Epidermal melanocyte (primary cell): ENCODE measurements around the gene CNN2.

Experiments used
- DNase-seq: peaks from one replicate; pipeline ENCODE4 v3.0.0; 2011; ENCODE audit warnings: low spot score; ENCODE audit not compliant: insufficient read length

CNN2 gene

GRCh38 chr19:995051-995827 is 31.2 kb upstream of the CNN2 start:
- DNase-seq: no peak

DNA sequence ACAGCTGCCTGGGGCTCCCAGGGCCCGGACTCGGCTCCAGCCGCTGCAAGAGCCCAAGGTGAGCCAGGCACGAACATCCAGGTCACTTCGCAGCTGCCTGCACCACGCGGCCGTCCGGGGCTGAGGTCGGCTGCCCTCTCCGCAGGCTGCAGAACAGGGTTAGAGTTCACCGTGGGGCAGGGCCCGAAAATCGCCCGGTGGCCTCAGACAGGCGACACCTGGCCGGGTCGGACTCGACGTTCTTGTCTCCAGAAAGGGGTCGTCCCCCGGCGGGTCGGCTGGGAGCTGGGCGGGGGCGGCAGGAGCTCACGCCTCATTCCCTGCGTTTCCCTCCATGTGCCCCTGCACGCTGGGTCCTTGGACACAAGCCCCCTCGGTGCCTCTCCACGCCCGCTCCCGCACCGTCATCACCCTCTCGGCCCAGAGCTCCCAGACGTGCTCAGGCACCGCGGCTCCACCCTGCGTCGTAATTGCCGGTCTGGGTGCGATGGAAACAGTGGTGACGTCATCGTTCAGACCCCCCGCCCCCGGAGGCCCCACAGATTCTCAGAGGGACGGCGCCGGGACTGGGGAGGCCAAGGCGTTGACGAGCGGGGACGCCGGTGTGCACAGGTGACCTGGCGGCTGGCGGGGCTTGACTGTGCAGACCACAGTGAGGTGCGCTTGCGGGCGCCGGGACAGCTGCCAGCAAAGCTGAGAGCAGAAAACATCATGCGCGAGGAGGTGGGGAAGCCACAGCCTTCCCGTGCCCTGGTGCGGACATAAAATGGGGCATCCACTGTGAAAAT is 30.2 kb upstream of the CNN2 start:
- peak; percentile 67 for DNase-seq

DNA sequence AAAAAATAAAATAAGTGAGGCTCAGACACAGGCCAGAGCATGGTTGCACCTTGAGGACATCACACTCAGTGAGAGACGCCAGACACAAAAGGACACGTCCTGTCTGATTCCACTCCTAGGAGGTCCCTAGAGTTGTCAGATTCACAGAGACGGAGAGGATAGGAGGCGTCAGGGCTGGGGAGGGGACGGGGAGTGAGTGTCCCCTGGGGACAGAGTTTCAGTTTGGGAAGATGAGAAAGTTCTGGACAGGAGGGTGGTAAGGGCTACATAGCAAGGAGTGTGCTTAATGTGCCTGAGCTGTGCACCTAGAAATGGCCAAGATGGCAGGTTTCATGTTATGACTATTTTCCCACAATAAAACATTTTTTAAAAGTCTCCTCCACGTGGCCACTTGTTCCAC is 28.3 kb upstream of the CNN2 start:
- DNase-seq: no peak

GRCh38 chr19:999379-999719 is 27.1 kb upstream of the CNN2 start:
- DNase-seq: no peak

- peak; percentile 82 for DNase-seq
These were observed 26.3 kb upstream of the CNN2 start, which contains the start of gene GRIN3B for GRCh38 chr19:1000095-1000494. Gene GRIN3B, plus strand, starts transcription at chr19:1000419. Its CDS starts 19 bp downstream, at chr19:1000438.

DNA sequence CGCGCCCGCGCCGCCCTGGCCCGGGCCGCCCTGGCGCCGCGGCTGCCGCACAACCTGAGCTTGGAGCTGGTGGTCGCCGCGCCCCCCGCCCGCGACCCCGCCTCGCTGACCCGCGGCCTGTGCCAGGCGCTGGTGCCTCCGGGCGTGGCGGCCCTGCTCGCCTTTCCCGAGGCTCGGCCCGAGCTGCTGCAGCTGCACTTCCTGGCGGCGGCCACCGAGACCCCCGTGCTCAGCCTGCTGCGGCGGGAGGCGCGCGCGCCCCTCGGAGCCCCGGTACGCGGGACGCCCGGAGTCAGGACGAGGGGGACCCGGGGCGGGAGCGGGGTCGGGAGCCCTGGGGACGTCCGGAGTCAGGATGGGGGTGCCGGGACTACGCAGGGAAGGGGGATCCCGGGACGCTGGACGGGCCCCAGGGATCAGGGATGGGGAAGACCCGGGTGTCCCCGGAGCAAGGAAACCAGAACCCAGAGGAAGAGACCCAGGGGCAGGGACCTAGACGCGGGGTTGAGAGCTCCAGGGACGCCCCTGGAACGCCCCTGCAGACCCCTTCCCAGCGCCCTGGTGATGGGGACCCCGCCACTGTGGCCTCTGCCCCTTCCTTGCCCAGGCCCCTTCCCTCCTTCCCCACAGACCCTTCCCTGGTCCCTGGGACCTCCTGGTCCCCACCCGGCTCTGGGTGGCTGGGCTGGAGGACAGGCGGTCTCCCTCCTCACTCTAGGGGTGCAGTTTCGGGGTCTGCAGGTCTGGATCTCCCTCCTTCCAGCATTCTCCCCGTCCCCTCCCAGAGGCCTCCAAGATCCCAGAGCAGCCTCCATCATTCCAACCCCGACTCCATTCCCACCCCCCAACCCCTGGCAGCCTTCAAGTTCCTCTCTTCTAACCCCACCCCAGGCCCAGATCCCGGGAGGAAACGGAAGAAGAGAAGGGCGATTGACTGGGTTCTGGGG is 25.5 kb upstream of the CNN2 start:
- no peak for DNase-seq

GRCh38 chr19:1001538-1002166 is 24.8 kb upstream of the CNN2 start:
- peak; percentile 96 for DNase-seq

GRCh38 chr19:1002600-1002999 is 23.8 kb upstream of the CNN2 start:
- DNase-seq: no peak

DNA sequence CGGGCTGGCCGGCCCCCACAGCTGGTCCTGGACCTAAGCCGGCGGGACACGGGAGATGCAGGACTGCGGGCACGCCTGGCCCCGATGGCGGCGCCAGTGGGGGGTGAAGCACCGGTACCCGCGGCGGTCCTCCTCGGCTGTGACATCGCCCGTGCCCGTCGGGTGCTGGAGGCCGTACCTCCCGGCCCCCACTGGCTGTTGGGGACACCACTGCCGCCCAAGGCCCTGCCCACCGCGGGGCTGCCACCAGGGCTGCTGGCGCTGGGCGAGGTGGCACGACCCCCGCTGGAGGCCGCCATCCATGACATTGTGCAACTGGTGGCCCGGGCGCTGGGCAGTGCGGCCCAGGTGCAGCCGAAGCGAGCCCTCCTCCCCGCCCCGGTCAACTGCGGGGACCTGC is 23.1 kb upstream of the CNN2 start:
- DNase-seq: no peak

DNA sequence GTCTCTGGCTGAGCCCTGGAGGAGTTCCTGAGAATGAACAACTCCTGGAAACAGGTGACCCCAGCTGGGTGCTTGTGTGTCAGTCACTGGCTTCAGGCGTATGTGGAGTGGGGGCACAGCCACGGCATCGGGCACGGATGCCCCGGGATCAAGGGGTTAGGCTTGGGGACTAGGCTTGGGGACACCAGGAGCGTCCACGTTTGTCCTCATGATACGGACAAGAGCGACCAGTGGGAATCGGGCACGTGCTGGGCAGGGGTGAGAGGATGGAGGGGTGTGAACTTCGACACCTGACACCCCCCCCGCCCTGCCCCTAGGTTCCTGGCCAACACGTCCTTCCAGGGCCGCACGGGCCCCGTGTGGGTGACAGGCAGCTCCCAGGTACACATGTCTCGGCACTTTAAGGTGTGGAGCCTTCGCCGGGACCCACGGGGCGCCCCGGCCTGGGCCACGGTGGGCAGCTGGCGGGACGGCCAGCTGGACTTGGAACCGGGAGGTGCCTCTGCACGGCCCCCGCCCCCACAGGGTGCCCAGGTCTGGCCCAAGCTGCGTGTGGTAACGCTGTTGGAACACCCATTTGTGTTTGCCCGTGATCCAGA is 22.1 kb upstream of the CNN2 start:
- DNase-seq: no peak

DNA sequence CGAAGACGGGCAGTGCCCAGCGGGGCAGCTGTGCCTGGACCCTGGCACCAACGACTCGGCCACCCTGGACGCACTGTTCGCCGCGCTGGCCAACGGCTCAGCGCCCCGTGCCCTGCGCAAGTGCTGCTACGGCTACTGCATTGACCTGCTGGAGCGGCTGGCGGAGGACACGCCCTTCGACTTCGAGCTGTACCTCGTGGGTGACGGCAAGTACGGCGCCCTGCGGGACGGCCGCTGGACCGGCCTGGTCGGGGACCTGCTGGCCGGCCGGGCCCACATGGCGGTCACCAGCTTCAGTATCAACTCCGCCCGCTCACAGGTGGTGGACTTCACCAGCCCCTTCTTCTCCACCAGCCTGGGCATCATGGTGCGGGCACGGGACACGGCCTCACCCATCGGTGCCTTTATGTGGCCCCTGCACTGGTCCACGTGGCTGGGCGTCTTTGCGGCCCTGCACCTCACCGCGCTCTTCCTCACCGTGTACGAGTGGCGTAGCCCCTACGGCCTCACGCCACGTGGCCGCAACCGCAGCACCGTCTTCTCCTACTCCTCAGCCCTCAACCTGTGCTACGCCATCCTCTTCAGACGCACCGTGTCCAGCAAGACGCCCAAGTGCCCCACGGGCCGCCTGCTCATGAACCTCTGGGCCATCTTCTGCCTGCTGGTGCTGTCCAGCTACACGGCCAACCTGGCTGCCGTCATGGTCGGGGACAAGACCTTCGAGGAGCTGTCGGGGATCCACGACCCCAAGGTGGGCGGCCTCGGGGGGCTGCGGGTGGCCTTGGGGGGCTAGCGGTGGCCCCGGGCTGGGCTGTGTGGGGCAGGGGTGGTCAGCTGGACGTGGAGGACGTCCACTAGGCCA is 21.4 kb upstream of the CNN2 start:
- DNase-seq: no peak

GRCh38 chr19:1006711-1007398 is 19.6 kb upstream of the CNN2 start:
- DNase-seq: no peak

- DNase-seq: no peak
These were observed 18.8 kb upstream of the CNN2 start for GRCh38 chr19:1007399-1008251.

DNA sequence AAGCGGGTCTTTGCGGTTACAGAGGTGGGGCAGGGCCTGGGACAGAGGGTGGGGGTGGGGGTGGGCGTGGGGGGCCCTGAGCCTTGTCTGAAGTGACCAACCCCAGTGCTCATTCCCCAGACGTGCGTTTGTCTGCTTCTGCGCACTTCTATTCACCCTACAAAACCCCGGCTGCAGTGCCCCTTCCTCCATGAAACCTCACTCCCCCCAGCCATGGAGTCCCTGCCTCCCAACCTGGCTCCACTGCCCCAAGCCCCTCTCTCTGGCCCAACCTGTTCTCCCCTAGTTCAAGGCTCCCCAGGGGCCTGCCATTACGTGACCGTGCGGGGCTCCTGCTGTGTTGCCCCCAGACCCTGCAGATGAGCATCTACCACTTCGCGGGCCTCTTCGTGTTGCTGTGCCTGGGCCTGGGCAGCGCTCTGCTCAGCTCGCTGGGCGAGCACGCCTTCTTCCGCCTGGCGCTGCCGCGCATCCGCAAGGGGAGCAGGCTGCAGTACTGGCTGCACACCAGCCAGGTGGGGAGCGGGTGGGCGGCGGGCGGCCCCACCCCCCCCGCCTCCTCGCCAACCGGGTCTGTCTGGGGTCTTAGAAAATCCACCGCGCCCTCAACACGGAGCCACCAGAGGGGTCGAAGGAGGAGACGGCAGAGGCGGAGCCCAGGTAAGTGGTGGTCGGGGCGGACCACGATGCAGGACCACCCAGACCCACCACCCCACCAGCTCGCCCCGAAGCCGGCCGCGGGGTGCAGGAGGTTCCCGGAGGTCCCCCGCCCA is 18.0 kb upstream of the CNN2 start:
- no peak for DNase-seq

- DNase-seq: no peak
These were observed 17.1 kb upstream of the CNN2 start for GRCh38 chr19:1009041-1009980.

DNA sequence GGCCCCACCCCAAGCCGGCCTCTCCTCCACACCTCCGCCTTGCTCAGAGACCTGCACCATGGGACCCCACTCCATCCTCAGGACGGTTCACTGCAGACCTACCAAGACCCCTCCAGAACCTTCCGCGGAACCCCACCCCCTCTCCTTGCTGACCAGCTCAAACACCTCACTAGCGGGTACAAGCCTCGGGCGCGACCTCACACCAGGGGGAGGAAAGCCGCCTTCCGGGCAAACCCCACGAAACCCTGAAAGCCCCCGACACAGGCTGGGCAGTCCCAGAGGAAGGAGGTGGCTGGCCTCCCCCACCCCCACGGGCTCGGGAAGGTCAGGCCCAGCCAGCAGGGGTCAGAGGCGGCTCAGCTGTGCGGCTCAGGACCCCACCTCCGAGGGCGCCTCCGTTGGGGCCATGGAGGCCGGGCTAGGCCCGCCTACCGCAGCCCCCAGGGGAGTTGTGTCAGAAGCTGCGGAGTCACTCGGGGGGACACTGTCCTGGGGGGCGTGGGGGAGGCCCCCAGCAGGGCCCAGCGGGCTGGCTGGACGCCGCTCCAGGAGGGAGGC is 16.3 kb upstream of the CNN2 start:
- DNase-seq: no peak
